NB4 (cell line): ENCODE data around the gene RBKS.

Experiments used
- POLR2A ChIP-seq: IDR thresholded peaks from 2 replicates; pipeline ENCODE4 v1.6.1; 2011; ENCODE audit warnings: mild to moderate bottlenecking; ENCODE audit not compliant: insufficient read length; ENCODE audit errors: extremely low read depth
- TF ChIP-seq, protein P1 (sequence below): IDR thresholded peaks from one replicate; pipeline ENCODE4 v1.5.1; 2012; ENCODE audit warnings: low read depth, low read length
- TF ChIP-seq, protein P2 (sequence below): IDR thresholded peaks from 2 replicates; pipeline ENCODE4 v1.6.1; 2011; ENCODE audit warnings: low read depth, low read length

DNA sequence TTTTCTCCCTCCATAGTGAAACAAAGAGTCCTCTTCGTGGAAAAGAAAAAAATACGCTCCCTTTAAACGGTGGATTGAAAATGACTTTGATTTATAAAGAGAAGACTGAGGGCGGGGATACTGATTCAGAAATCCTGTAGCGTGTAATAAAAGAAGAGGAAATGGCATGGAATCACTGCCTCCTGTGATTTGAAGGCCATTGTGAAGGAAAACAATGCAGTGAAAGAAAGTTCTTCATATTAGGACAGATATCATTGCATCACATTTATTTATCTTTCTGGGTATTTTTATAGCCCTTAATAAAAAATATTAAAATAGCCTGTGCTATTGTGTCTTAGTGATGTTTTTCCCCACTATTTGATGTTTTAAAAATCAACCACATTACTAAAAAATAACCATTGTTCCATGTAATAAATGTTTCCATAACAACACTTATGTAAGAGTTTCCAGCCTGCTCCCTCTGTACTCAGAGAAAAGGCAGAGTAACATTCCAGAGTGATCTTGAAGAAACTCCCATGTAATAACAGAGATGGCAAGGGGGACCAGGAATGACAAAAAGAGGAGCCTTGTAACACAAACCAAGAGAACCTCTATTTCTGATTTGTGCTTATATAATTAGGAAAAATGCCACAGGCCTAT, 110.7 kb downstream of the RBKS start:
- no peak for TF ChIP-seq POLR2A
- TF ChIP-seq, protein P1, sequence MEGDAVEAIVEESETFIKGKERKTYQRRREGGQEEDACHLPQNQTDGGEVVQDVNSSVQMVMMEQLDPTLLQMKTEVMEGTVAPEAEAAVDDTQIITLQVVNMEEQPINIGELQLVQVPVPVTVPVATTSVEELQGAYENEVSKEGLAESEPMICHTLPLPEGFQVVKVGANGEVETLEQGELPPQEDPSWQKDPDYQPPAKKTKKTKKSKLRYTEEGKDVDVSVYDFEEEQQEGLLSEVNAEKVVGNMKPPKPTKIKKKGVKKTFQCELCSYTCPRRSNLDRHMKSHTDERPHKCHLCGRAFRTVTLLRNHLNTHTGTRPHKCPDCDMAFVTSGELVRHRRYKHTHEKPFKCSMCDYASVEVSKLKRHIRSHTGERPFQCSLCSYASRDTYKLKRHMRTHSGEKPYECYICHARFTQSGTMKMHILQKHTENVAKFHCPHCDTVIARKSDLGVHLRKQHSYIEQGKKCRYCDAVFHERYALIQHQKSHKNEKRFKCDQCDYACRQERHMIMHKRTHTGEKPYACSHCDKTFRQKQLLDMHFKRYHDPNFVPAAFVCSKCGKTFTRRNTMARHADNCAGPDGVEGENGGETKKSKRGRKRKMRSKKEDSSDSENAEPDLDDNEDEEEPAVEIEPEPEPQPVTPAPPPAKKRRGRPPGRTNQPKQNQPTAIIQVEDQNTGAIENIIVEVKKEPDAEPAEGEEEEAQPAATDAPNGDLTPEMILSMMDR: no peak
- TF ChIP-seq, protein P2, sequence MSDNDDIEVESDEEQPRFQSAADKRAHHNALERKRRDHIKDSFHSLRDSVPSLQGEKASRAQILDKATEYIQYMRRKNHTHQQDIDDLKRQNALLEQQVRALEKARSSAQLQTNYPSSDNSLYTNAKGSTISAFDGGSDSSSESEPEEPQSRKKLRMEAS: no peak
